Endothelial cell of umbilical vein (primary cell): ENCODE results near the gene LOXHD1. TPM values are rescaled to one million over a fixed set of nuclear protein-coding genes. Genes with fewer than 3 reads are reported as not detected.

ENCODE experiments used
- BruUV-seq: library from RNA; stranded (reverse); fragments of 400-500 nt; replicated peaks from 2 replicates; lab custom pipeline; 2021; lab: Mats Ljungman, UMichigan
- CTCF ChIA-PET: fragments of 300-600, 350-600 bp; sonication (Branson Sonifier 250); formaldehyde crosslinking; loops from one replicate; lab custom pipeline; 2021; ENCODE audit warnings: antibody characterized with exemption, inconsistent platforms; lab: Charles Lee
- POLR2A ChIA-PET: fragments of 300-600, 350-600 bp; sonication (Branson Sonifier 250); formaldehyde crosslinking; loops from one replicate; lab custom pipeline; 2021; ENCODE audit warnings: antibody characterized with exemption, inconsistent platforms; lab: Charles Lee
- DNase-seq: peaks from one replicate; pipeline ENCODE4 v3.0.0-alpha.2; 2011; ENCODE audit warnings: low read depth, low spot score
- FAIRE-seq: peaks from 2 replicates; lab custom pipeline; 2011; peaks lifted over from hg19 to GRCh38; lab: Jason Lieb, UNC
- H2AFZ ChIP-seq: 2 replicates; pipeline ENCODE4 v1.6.0; 2012; ENCODE audit warnings: low read depth, low read length, control low read depth, inconsistent platforms
- H3K27ac ChIP-seq: 2 replicates; pipeline ENCODE4 v1.5.1; 2011; ENCODE audit warnings: low read depth, mild to moderate bottlenecking, control low read depth, low read length, moderate library complexity; ENCODE audit not compliant: insufficient read depth
- H3K27me3 ChIP-seq, 2 experiments: 2 replicates each; pipeline versions ENCODE4 v1.6.0 to v1.6.1; 2011; ENCODE audit warnings: low read length in 2 of 2, mixed read lengths in 1 of 2; ENCODE audit not compliant: control insufficient read depth in 2 of 2, insufficient read depth in 2 of 2
- H3K36me3 ChIP-seq, 2 experiments: 2 replicates in 1 of 2; 3 replicates in 1 of 2; pipeline ENCODE4 v1.5.1; 2011; ENCODE audit warnings: low read length in 2 of 2, mild to moderate bottlenecking in 1 of 2, moderate library complexity in 1 of 2; ENCODE audit not compliant: control insufficient read depth in 2 of 2, insufficient read depth in 2 of 2; ENCODE audit errors: extremely low read depth in 1 of 2
- H3K4me1 ChIP-seq: 3 replicates; pipeline ENCODE4 v1.5.1; 2011; ENCODE audit warnings: mild to moderate bottlenecking, low read length; ENCODE audit not compliant: control insufficient read depth, insufficient read depth; ENCODE audit errors: extremely low read depth
- H3K4me2 ChIP-seq: 2 replicates; pipeline ENCODE4 v1.6.1; 2011; ENCODE audit warnings: low read length, control low read depth, mixed read lengths; ENCODE audit not compliant: insufficient read depth
- H3K4me3 ChIP-seq, 3 experiments: fragments of 200-600 bp in 1 of 3; sonication (generic), shearing (Covaris generic) in 1 of 3; replicated peaks in 1 of 3; 2 replicates each; pipeline ENCODE4 v1.5.1; 2011 to 2016; ENCODE audit warnings: control low read depth in 3 of 3, low read length in 3 of 3, mild to moderate bottlenecking in 2 of 3, inconsistent platforms in 1 of 3, low read depth in 1 of 3, moderate library complexity in 1 of 3; ENCODE audit not compliant: insufficient read depth in 1 of 3
- H3K79me2 ChIP-seq: 2 replicates; pipeline ENCODE4 v1.6.0; 2012; ENCODE audit warnings: low read length, inconsistent platforms; ENCODE audit not compliant: control insufficient read depth, insufficient read depth
- H3K9ac ChIP-seq: replicated peaks from 2 replicates; pipeline ENCODE3; 2011; ENCODE audit warnings: low read length, control low read depth; ENCODE audit not compliant: insufficient read depth; ENCODE audit errors: extremely low read depth
- H3K9me1 ChIP-seq: replicated peaks from 3 replicates; pipeline ENCODE4 v1.6.0; 2011; ENCODE audit warnings: mild to moderate bottlenecking, low read length; ENCODE audit not compliant: control insufficient read depth, insufficient read depth; ENCODE audit errors: extremely low read depth
- H3K9me3 ChIP-seq: replicated peaks from 2 replicates; pipeline ENCODE4 v1.5.1; 2012; ENCODE audit warnings: low read length, inconsistent platforms; ENCODE audit not compliant: control insufficient read depth, insufficient read depth
- H4K20me1 ChIP-seq: replicated peaks from 2 replicates; pipeline ENCODE3; 2011; ENCODE audit warnings: mild to moderate bottlenecking, low read length; ENCODE audit not compliant: control insufficient read depth, insufficient read depth; ENCODE audit errors: extremely low read depth
- EZH2 ChIP-seq: IDR thresholded peaks from 2 replicates; pipeline ENCODE4 v1.6.1; 2012; ENCODE audit warnings: borderline replicate concordance, low read depth, mild to moderate bottlenecking, moderate library complexity, low read length, inconsistent platforms; ENCODE audit not compliant: severe bottlenecking
- FOS ChIP-seq: IDR thresholded peaks from 2 replicates; pipeline ENCODE4 v1.6.1; 2011; ENCODE audit warnings: mild to moderate bottlenecking, low read length, moderate library complexity, borderline replicate concordance; ENCODE audit not compliant: insufficient read depth
- GATA2 ChIP-seq: IDR thresholded peaks from 2 replicates; pipeline ENCODE4 v1.7.0; 2011; ENCODE audit warnings: low read depth, mild to moderate bottlenecking, moderate library complexity, mixed read lengths, low read length; ENCODE audit not compliant: insufficient read length, insufficient read depth
- JUN ChIP-seq: IDR thresholded peaks from 2 replicates; pipeline ENCODE4 v1.6.1; 2011; ENCODE audit warnings: borderline replicate concordance, low read depth; ENCODE audit not compliant: insufficient read length, insufficient read depth
- MYC ChIP-seq: IDR thresholded peaks from one replicate; pipeline ENCODE4 v1.6.1; 2011; ENCODE audit warnings: mild to moderate bottlenecking, low read depth, low read length
- POLR2A ChIP-seq: IDR thresholded peaks from 2 replicates; pipeline ENCODE4 v1.6.1; 2012; ENCODE audit warnings: low read depth, mild to moderate bottlenecking, control low read depth, low read length
- POLR2AphosphoS5 ChIP-seq: IDR thresholded peaks from 2 replicates; pipeline ENCODE4 v1.6.1; 2012; ENCODE audit warnings: low read depth, mild to moderate bottlenecking, control low read depth, low read length, moderate library complexity; ENCODE audit not compliant: insufficient read depth
- dilution Hi-C: fragments of 300-500 bp; cut with MboI; formaldehyde crosslinking; loops from one replicate; pipeline ENCODE4 v1.15.0; 2019; ENCODE audit warnings: low sequenced_read_pairs; ENCODE audit not compliant: extremely low pct_ligation_motif_present
- intact Hi-C: fragments of 100-400 bp; cut with micrococcal nuclease; formaldehyde crosslinking; loops from one replicate; pipeline ENCODE4 v1.10.0; 2022
- polyA plus RNA-seq, 4 experiments: library from polyadenylated mRNA; depleted of rRNA in 3 of 4; stranded (reverse) in 3 of 4; unstranded in 1 of 4; fragments of >200 nt; gene quantifications; 2 replicates each; pipeline versions ENCODE4 v1.2.1 to v1.2.3, GENCODE V29; 2011 to 2012; ENCODE audit warnings: missing spikeins in 1 of 4
- total RNA-seq: library from RNA; stranded (reverse); gene quantifications from 2 replicates; pipeline ENCODE4 v1.2.3, GENCODE V29; 2021
- TF ChIP-seq, protein P1 (sequence below): IDR thresholded peaks from 2 replicates; pipeline ENCODE4 v1.6.1; 2011; ENCODE audit not compliant: insufficient read depth, insufficient read length
- TF ChIP-seq, protein P2 (sequence below), 2 donors: IDR thresholded peaks; 1 replicate in 1 of 2; 2 replicates in 1 of 2; pipeline ENCODE4 v1.5.1; 2011; ENCODE audit warnings: low read length in 2 of 2, mild to moderate bottlenecking in 2 of 2, moderate library complexity in 2 of 2, control low read depth in 1 of 2, inconsistent platforms in 1 of 2, low read depth in 1 of 2; ENCODE audit not compliant: insufficient read depth in 1 of 2; ENCODE audit errors: extremely low read depth in 1 of 2

The LOXHD1 gene
- total and polyA plus RNA-seq, 2 donors (not counting 3 experiments of a cell fraction or from before 2014, with no cell fraction given) = not detected

DNA sequence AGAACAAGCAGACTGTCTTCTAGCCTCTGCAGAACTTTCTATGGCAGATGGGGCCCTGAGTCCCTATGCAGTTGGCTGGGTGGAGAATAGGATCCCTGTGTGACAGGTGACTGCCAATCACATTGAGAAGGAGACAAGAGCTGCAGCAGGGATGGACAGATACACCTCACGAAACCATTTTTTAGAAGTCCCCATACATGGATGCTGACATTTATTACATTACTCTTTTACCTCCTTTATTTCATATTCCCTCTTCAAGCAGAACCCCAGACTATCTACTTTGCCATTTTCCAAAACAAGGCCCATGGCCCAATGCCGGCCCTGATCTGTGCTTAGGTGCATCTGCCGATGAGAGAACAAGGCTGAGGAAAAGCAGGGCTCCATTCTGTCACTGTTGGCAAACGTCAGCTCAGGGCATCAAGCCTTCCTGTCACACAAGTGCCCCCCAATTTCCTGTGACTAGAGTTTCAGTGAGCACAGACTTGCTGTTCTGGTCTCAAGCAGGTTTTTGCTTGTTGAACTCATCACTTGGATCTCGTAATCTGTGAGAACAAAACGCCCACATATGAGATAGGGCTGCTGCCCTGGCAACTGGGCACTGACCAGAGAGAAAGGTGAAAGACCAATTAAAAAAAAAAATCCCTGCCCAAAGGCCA is 35.8 kb downstream of the LOXHD1 start:
- intact Hi-C loops (no loop called here), dilution Hi-C loops (no loop called here)
- TF ChIP-seq EZH2 (no peak), POLR2A (no peak), GATA2 (no peak), POLR2AphosphoS5 (no peak), JUN (no peak), MYC (no peak), FOS (no peak)
- TF ChIP-seq, protein P1, sequence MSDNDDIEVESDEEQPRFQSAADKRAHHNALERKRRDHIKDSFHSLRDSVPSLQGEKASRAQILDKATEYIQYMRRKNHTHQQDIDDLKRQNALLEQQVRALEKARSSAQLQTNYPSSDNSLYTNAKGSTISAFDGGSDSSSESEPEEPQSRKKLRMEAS = no peak
- TF ChIP-seq, protein P2, sequence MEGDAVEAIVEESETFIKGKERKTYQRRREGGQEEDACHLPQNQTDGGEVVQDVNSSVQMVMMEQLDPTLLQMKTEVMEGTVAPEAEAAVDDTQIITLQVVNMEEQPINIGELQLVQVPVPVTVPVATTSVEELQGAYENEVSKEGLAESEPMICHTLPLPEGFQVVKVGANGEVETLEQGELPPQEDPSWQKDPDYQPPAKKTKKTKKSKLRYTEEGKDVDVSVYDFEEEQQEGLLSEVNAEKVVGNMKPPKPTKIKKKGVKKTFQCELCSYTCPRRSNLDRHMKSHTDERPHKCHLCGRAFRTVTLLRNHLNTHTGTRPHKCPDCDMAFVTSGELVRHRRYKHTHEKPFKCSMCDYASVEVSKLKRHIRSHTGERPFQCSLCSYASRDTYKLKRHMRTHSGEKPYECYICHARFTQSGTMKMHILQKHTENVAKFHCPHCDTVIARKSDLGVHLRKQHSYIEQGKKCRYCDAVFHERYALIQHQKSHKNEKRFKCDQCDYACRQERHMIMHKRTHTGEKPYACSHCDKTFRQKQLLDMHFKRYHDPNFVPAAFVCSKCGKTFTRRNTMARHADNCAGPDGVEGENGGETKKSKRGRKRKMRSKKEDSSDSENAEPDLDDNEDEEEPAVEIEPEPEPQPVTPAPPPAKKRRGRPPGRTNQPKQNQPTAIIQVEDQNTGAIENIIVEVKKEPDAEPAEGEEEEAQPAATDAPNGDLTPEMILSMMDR (IDR thresholded peaks at IDR 0.05; ENCODE audit: extremely low read depth in 1 of 2, insufficient read depth in 1 of 2, low read depth in 1 of 2, low read length in 2 of 2) = no peak
- Histone ChIP-seq H3K27ac (no peak overlapping the region), H3K9me1 (no peaks in the 10 kb centered on the region), H2AFZ (no peak overlapping the region), H3K4me1 (peaks cover 7% of the 10 kb centered on the region), H3K4me2 (no peak overlapping the region), H4K20me1 (no peaks in the 10 kb centered on the region), H3K79me2 (no peaks in the 10 kb centered on the region), H3K9me3 (no peaks in the 10 kb centered on the region), H3K27me3 (no peaks in the 10 kb centered on the region), H3K4me3 (no peak overlapping the region), H3K9ac (no peak overlapping the region), H3K36me3 (no peaks in the 10 kb centered on the region)
- CTCF ChIA-PET = interaction anchor here (3.1 kb wide), 1 partner anchor 36 kb away, joined by 18 read pairs; the partner anchor contains the start of gene LOXHD1
- POLR2A ChIA-PET = no interaction called here
- FAIRE-seq = no peak
- no TSS peak for BruUV-seq
- DNase-seq = no peak
